Activated T-cell treated with anti-CD3 and anti-CD28 coated beads, Interleukin-2, amount 50 U/mL, for 24 hours (primary cell): Measurements from ENCODE around the gene TRABD2A.

Experiments
- DNase-seq: peaks from one replicate; pipeline ENCODE4 v3.0.0-alpha.2; 2020
- H3K27ac Mint-ChIP-seq: 2 replicates; pipeline ENCODE4 v1.8.0; 2020; ENCODE audit warnings: mild to moderate bottlenecking, mixed read lengths
- H3K27me3 Mint-ChIP-seq: 2 replicates; pipeline ENCODE4 v1.8.0; 2020; ENCODE audit warnings: mixed read lengths
- H3K36me3 Mint-ChIP-seq: 2 replicates; pipeline ENCODE4 v1.8.0; 2020; ENCODE audit warnings: low read depth, mixed read lengths
- H3K4me1 Mint-ChIP-seq: 2 replicates; pipeline ENCODE4 v1.8.0; 2020; ENCODE audit warnings: low read depth, mixed read lengths
- H3K4me3 Mint-ChIP-seq: 2 replicates; pipeline ENCODE4 v1.8.0; 2020; ENCODE audit warnings: mild to moderate bottlenecking, moderate library complexity, mixed read lengths
- H3K9me3 Mint-ChIP-seq: 2 replicates; pipeline ENCODE4 v1.8.0; 2020; ENCODE audit warnings: mixed read lengths

The TRABD2A gene

GRCh38 chr2:84858123-84858522, 22.8 kb downstream of the TRABD2A start:
- Mint-ChIP-seq H3K4me3 (no peak overlapping the region), H3K9me3 (peaks cover 5% of the 10 kb centered on the region), H3K27me3 (no peaks in the 10 kb centered on the region), H3K27ac (peak overlapping the region; percentile 80), H3K36me3 (peaks cover 51% of the 10 kb centered on the region), H3K4me1 (peaks cover 91% of the 10 kb centered on the region)
- peak; percentile 24 for DNase-seq

GRCh38 chr2:84857566-84857965, 23.3 kb downstream of the TRABD2A start:
- H3K27me3 Mint-ChIP-seq, result no peaks in the 10 kb centered on the region
- peaks cover 10% of the 10 kb centered on the region for H3K9me3 Mint-ChIP-seq
- H3K4me3 Mint-ChIP-seq, result no peak overlapping the region
- no peak for DNase-seq
- peak overlapping the region; percentile 80 for H3K27ac Mint-ChIP-seq
- peaks cover 53% of the 10 kb centered on the region for H3K36me3 Mint-ChIP-seq
- peaks cover 92% of the 10 kb centered on the region for H3K4me1 Mint-ChIP-seq

- Mint-ChIP-seq H3K4me1 (peaks cover 92% of the 10 kb centered on the region), H3K9me3 (peaks cover 11% of the 10 kb centered on the region), H3K4me3 (peak overlapping the region; percentile 21), H3K27ac (peak overlapping the region; percentile 80), H3K27me3 (no peaks in the 10 kb centered on the region), H3K36me3 (peaks cover 55% of the 10 kb centered on the region)
- DNase-seq, result peak; percentile 56
Measured at GRCh38 chr2:84856787-84857186, 24.1 kb downstream of the TRABD2A start.

- Mint-ChIP-seq H3K27me3 (no peaks in the 10 kb centered on the region), H3K4me1 (peaks cover 93% of the 10 kb centered on the region), H3K4me3 (peak overlapping the region; percentile 40), H3K27ac (peak overlapping the region; percentile 80), H3K36me3 (peaks cover 60% of the 10 kb centered on the region), H3K9me3 (peaks cover 16% of the 10 kb centered on the region)
- peak; percentile 30 for DNase-seq
Measured at GRCh38 chr2:84855731-84856130, 25.2 kb downstream of the TRABD2A start.

- H3K4me1 Mint-ChIP-seq, result peaks cover 93% of the 10 kb centered on the region
- peaks cover 16% of the 10 kb centered on the region for H3K9me3 Mint-ChIP-seq
- H3K36me3 Mint-ChIP-seq, result peaks cover 51% of the 10 kb centered on the region
- H3K27me3 Mint-ChIP-seq, result no peaks in the 10 kb centered on the region
- peak overlapping the region; percentile 80 for H3K27ac Mint-ChIP-seq
- no peak for DNase-seq
- no peak overlapping the region for H3K4me3 Mint-ChIP-seq
Measured at GRCh38 chr2:84854850-84855249, 26.0 kb downstream of the TRABD2A start.

- Mint-ChIP-seq H3K27ac (no peak overlapping the region), H3K4me3 (no peak overlapping the region), H3K4me1 (peaks cover 92% of the 10 kb centered on the region)
Measured at GRCh38 chr2:84851876-84852275, 29.0 kb downstream of the TRABD2A start.

GRCh38 chr2:84850471-84850870, 30.4 kb downstream of the TRABD2A start:
- peak overlapping the region; percentile 56 for H3K27ac Mint-ChIP-seq

More at GRCh38 chr2:84851876-84852275, 29.0 kb downstream of the TRABD2A start:
- peaks cover 57% of the 10 kb centered on the region for H3K36me3 Mint-ChIP-seq
- H3K27me3 Mint-ChIP-seq, result no peaks in the 10 kb centered on the region
- H3K9me3 Mint-ChIP-seq, result peaks cover 16% of the 10 kb centered on the region
- no peak for DNase-seq

GRCh38 chr2:84849271-84849952, 31.5 kb downstream of the TRABD2A start:
- Mint-ChIP-seq H3K9me3 (peaks cover 16% of the 10 kb centered on the region), H3K27ac (peak overlapping the region; percentile 85)
- peak; percentile 48 for DNase-seq

More at GRCh38 chr2:84850471-84850870, 30.4 kb downstream of the TRABD2A start:
- peaks cover 16% of the 10 kb centered on the region for H3K9me3 Mint-ChIP-seq
- DNase-seq, result no peak
- peaks cover 92% of the 10 kb centered on the region for H3K4me1 Mint-ChIP-seq
- H3K36me3 Mint-ChIP-seq, result peaks cover 49% of the 10 kb centered on the region
- no peak overlapping the region for H3K4me3 Mint-ChIP-seq
- no peaks in the 10 kb centered on the region for H3K27me3 Mint-ChIP-seq

GRCh38 chr2:84847326-84848050, 33.4 kb downstream of the TRABD2A start:
- H3K9me3 Mint-ChIP-seq, result peaks cover 8% of the 10 kb centered on the region
- H3K4me1 Mint-ChIP-seq, result peaks cover 94% of the 10 kb centered on the region
- peak overlapping the region; percentile 15 for H3K4me3 Mint-ChIP-seq
- peaks cover 39% of the 10 kb centered on the region for H3K36me3 Mint-ChIP-seq
- H3K27me3 Mint-ChIP-seq, result no peaks in the 10 kb centered on the region
- H3K27ac Mint-ChIP-seq, result peak overlapping the region; percentile 95
- peak; percentile 40 for DNase-seq

More at GRCh38 chr2:84849271-84849952, 31.5 kb downstream of the TRABD2A start:
- Mint-ChIP-seq H3K4me3 (peak overlapping the region; percentile 20), H3K36me3 (peaks cover 47% of the 10 kb centered on the region), H3K27me3 (no peaks in the 10 kb centered on the region), H3K4me1 (peaks cover 90% of the 10 kb centered on the region)

GRCh38 chr2:84846741-84847142, 34.1 kb downstream of the TRABD2A start:
- H3K4me3 Mint-ChIP-seq, result peak overlapping the region; percentile 35
- peaks cover 31% of the 10 kb centered on the region for H3K36me3 Mint-ChIP-seq
- H3K27me3 Mint-ChIP-seq, result no peaks in the 10 kb centered on the region
- peak; percentile 55 for DNase-seq
- peak overlapping the region; percentile 95 for H3K27ac Mint-ChIP-seq
- peaks cover 94% of the 10 kb centered on the region for H3K4me1 Mint-ChIP-seq
- H3K9me3 Mint-ChIP-seq, result peaks cover 7% of the 10 kb centered on the region

GRCh38 chr2:84846041-84846663, 34.7 kb downstream of the TRABD2A start:
- Mint-ChIP-seq H3K4me3 (peak overlapping the region; percentile 37), H3K27ac (peak overlapping the region; percentile 95), H3K27me3 (no peaks in the 10 kb centered on the region), H3K36me3 (peaks cover 29% of the 10 kb centered on the region), H3K9me3 (peaks cover 2% of the 10 kb centered on the region), H3K4me1 (peaks cover 94% of the 10 kb centered on the region)
- peak; percentile 57 for DNase-seq

GRCh38 chr2:84844141-84844540, 36.7 kb downstream of the TRABD2A start:
- H3K36me3 Mint-ChIP-seq, result peaks cover 26% of the 10 kb centered on the region
- H3K4me1 Mint-ChIP-seq, result peaks cover 93% of the 10 kb centered on the region
- H3K27me3 Mint-ChIP-seq, result no peaks in the 10 kb centered on the region
- peak overlapping the region; percentile 53 for H3K4me3 Mint-ChIP-seq
- H3K27ac Mint-ChIP-seq, result peak overlapping the region; percentile 95
- H3K9me3 Mint-ChIP-seq, result peaks cover 2% of the 10 kb centered on the region
- DNase-seq, result peak; percentile 43

- DNase-seq, result peak; percentile 30
- peaks cover 87% of the 10 kb centered on the region for H3K4me1 Mint-ChIP-seq
- peak overlapping the region; percentile 77 for H3K27ac Mint-ChIP-seq
- peaks cover 6% of the 10 kb centered on the region for H3K9me3 Mint-ChIP-seq
- H3K36me3 Mint-ChIP-seq, result peaks cover 44% of the 10 kb centered on the region
- no peaks in the 10 kb centered on the region for H3K27me3 Mint-ChIP-seq
- peak overlapping the region; percentile 3 for H3K4me3 Mint-ChIP-seq
Measured at GRCh38 chr2:84841577-84841976, 39.3 kb downstream of the TRABD2A start.

GRCh38 chr2:84840306-84840705, 40.6 kb downstream of the TRABD2A start:
- H3K4me3 Mint-ChIP-seq, result peak overlapping the region; percentile 64
- H3K9me3 Mint-ChIP-seq, result peaks cover 15% of the 10 kb centered on the region
- no peaks in the 10 kb centered on the region for H3K27me3 Mint-ChIP-seq
- H3K27ac Mint-ChIP-seq, result peak overlapping the region; percentile 77
- H3K4me1 Mint-ChIP-seq, result peaks cover 82% of the 10 kb centered on the region
- H3K36me3 Mint-ChIP-seq, result peaks cover 55% of the 10 kb centered on the region
- DNase-seq, result peak; percentile 41
